Skin of body (tissue), 2 donors: ENCODE results near the gene IPO7. TPM values are rescaled to one million over a fixed set of nuclear protein-coding genes. Genes with fewer than 3 reads are reported as not detected.
"Not testable (repeated sequence)": the region's sequence is repeated elsewhere in the genome, so short reads cannot be mapped to it uniquely, and the experiment has no call there.

ENCODE experiments used
- DNase-seq: peaks from one replicate; lab custom pipeline; 2025; lab: John Stamatoyannopoulos, UW
- total RNA-seq: library from RNA; depleted of rRNA; stranded (reverse); fragments of >200 nt; gene quantifications from one replicate; pipeline ENCODE4 v1.2.3, GENCODE V29; 2014

The IPO7 gene
- total RNA-seq, 1 donor from 2014 or later, result 97.8 TPM

- DNase-seq, result no peak
Measured at GRCh38 chr11:9397746-9398680, 13.6 kb downstream of the IPO7 start.

- no peak for DNase-seq
Measured at GRCh38 chr11:9399466-9399865, 15.0 kb downstream of the IPO7 start.

GRCh38 chr11:9401884-9402283 lies 17.4 kb downstream of the IPO7 start:
- DNase-seq, result not testable (repeated sequence)

GRCh38 chr11:9428706-9429105 lies 44.3 kb downstream of the IPO7 start:
- DNase-seq, result no peak

- DNase-seq, result no peak
Measured at GRCh38 chr11:9438611-9439010, 54.2 kb downstream of the IPO7 start.

- no peak for DNase-seq
Measured at GRCh38 chr11:9446230-9446629, 61.8 kb downstream of the IPO7 start.

GRCh38 chr11:9448576-9449352 lies 64.3 kb downstream of the IPO7 start:
- no peak for DNase-seq

GRCh38 chr11:9452023-9452422 lies 67.6 kb downstream of the IPO7 start:
- not testable (repeated sequence) for DNase-seq

GRCh38 chr11:9455722-9456121 lies 71.3 kb downstream of the IPO7 start:
- no peak for DNase-seq

- peak; percentile 63 for DNase-seq
Measured at GRCh38 chr11:9459667-9460321, 75.3 kb downstream of the IPO7 start.

GRCh38 chr11:9460322-9461062 lies 76.0 kb downstream of the IPO7 start, which contains the start of gene ZNF143:
Gene ZNF143 (plus strand): TSS chr11:9461012. CDS start chr11:9471309, 10,297 bp downstream.
- DNase-seq, result peak; percentile 100

GRCh38 chr11:9461063-9461759 lies 76.8 kb downstream of the IPO7 start:
- peak; percentile 87 for DNase-seq

GRCh38 chr11:9461760-9462134 lies 77.3 kb downstream of the IPO7 start:
- DNase-seq, result peak; percentile 43

GRCh38 chr11:9462172-9462799 lies 77.8 kb downstream of the IPO7 start:
- DNase-seq, result no peak

- no peak for DNase-seq
Measured at GRCh38 chr11:9462806-9463537, 78.5 kb downstream of the IPO7 start.

GRCh38 chr11:9470765-9471164 lies 86.3 kb downstream of the IPO7 start:
- DNase-seq, result no peak

- no peak for DNase-seq
Measured at GRCh38 chr11:9473408-9473807, 89.0 kb downstream of the IPO7 start.

- no peak for DNase-seq
Measured at GRCh38 chr11:9479899-9480298, 95.4 kb downstream of the IPO7 start.

- no peak for DNase-seq
Measured at GRCh38 chr11:9489080-9489765, 104.8 kb downstream of the IPO7 start.
